ENCODE measurements around the gene MED13L. TPM values are rescaled to one million over a fixed set of nuclear protein-coding genes. Genes with fewer than 3 reads are reported as not detected.

MED13L gene
- total and polyA plus RNA-seq, 2 donors (not counting 1 experiment from before 2014, with no cell fraction given): 20.3 to 207 TPM

- H4K20me1 ChIP-seq (ENCODE audit: control insufficient read depth, insufficient read depth, low read length, poor library complexity, severe bottlenecking): peaks cover 14% of the 10 kb centered on the region
- no peak for DNase-seq
- H3K4me3 ChIP-seq (ENCODE audit: control extremely low read depth in 1 of 5, extremely low read depth in 1 of 5, insufficient read depth in 1 of 5, low read depth in 2 of 5, low read length in 4 of 5): no peak overlapping the region
- peaks cover 82% of the 10 kb centered on the region for H3K79me2 ChIP-seq (ENCODE audit: control insufficient read depth, insufficient read depth, low read length)
- H3K27ac ChIP-seq (ENCODE audit: low read length in 2 of 2): no peak overlapping the region
- Mint-ChIP-seq H3K4me3 (no peak overlapping the region), H3K4me1 (peaks cover 42% of the 10 kb centered on the region), H3K27me3 (no peaks in the 10 kb centered on the region), H3K9me3 (ENCODE audit: insufficient read depth) (no peaks in the 10 kb centered on the region), H3K27ac (no peak overlapping the region)
- intact Hi-C loops (cut with micrococcal nuclease): loop anchor here (5.0 kb wide), 1 partner anchor 35 kb away; no protein-coding TSS in a partner anchor
- no peak overlapping the region for H3K9ac ChIP-seq (ENCODE audit: low read length)
- no peak overlapping the region for H3K4me2 ChIP-seq (replicated peaks; ENCODE audit: low read depth, low read length, poor library complexity, severe bottlenecking)
- ChIA-PET POLR2A (no interaction called here), CTCF (interaction anchor here (1.3 kb wide), 1 partner anchor 10 kb away, joined by 4 read pairs; no protein-coding TSS in a partner anchor)
- no peaks in the 10 kb centered on the region for H3K36me3 ChIP-seq (replicated peaks in 1 of 2; ENCODE audit: control extremely low read depth in 1 of 2, control insufficient read depth in 1 of 2, extremely low read depth in 1 of 2, insufficient read depth in 2 of 2, low read length in 1 of 2)
- no peaks in the 10 kb centered on the region for H3K9me3 ChIP-seq (ENCODE audit: control extremely low read depth in 1 of 3, control insufficient read depth in 2 of 3, insufficient read depth in 1 of 3, low read length in 2 of 3)
- no peak overlapping the region for H2AFZ ChIP-seq (ENCODE audit: insufficient read depth, low read depth, low read length, poor library complexity, severe bottlenecking)
- H3K4me1 ChIP-seq (ENCODE audit: control insufficient read depth in 2 of 2, insufficient read depth in 2 of 2, low read length in 2 of 2): peaks cover 7% of the 10 kb centered on the region in 2 donors
- no peaks in the 10 kb centered on the region for H3K27me3 ChIP-seq (replicated peaks in 1 of 4; ENCODE audit: control extremely low read depth in 1 of 4, control insufficient read depth in 3 of 4, insufficient read depth in 4 of 4, low read length in 3 of 4)
- ATAC-seq (ENCODE audit: low read depth): no peak
- no peak for TF ChIP-seq EZH2 (IDR thresholded peaks at IDR 0.05; ENCODE audit: borderline replicate concordance, insufficient read depth, low read depth, low read length, poor library complexity, severe bottlenecking)
- TF ChIP-seq CTCF (IDR thresholded peaks at IDR 0.05): no peak
- no CpG with 5 or more reads among the region's 3 CpGs for WGBS (ENCODE audit: insufficient coverage)
Measured at GRCh38 chr12:116057356-116057755, 220.1 kb downstream of the MED13L start.

- Histone ChIP-seq H3K36me3 (replicated peaks in 1 of 2; ENCODE audit: control extremely low read depth in 1 of 2, control insufficient read depth in 1 of 2, extremely low read depth in 1 of 2, insufficient read depth in 2 of 2, low read length in 1 of 2) (no peaks in the 10 kb centered on the region), H3K9me3 (ENCODE audit: control extremely low read depth in 1 of 3, control insufficient read depth in 2 of 3, insufficient read depth in 1 of 3, low read length in 2 of 3) (no peaks in the 10 kb centered on the region), H3K27ac (ENCODE audit: low read length in 2 of 2) (no peak overlapping the region), H3K79me2 (ENCODE audit: control insufficient read depth, insufficient read depth, low read length) (peaks cover 82% of the 10 kb centered on the region), H3K27me3 (replicated peaks in 1 of 4; ENCODE audit: control extremely low read depth in 1 of 4, control insufficient read depth in 3 of 4, insufficient read depth in 4 of 4, low read length in 3 of 4) (no peaks in the 10 kb centered on the region), H2AFZ (ENCODE audit: insufficient read depth, low read depth, low read length, poor library complexity, severe bottlenecking) (no peak overlapping the region), H3K4me2 (replicated peaks; ENCODE audit: low read depth, low read length, poor library complexity, severe bottlenecking) (no peak overlapping the region), H3K4me1 (ENCODE audit: control insufficient read depth in 2 of 2, insufficient read depth in 2 of 2, low read length in 2 of 2) (peaks cover 7% of the 10 kb centered on the region in 2 donors), H3K9ac (ENCODE audit: low read length) (no peak overlapping the region), H3K4me3 (ENCODE audit: control extremely low read depth in 1 of 5, extremely low read depth in 1 of 5, insufficient read depth in 1 of 5, low read depth in 2 of 5, low read length in 4 of 5) (no peak overlapping the region), H4K20me1 (ENCODE audit: control insufficient read depth, insufficient read depth, low read length, poor library complexity, severe bottlenecking) (peaks cover 21% of the 10 kb centered on the region)
- intact Hi-C loops (cut with micrococcal nuclease): loop anchor here (5.0 kb wide), 1 partner anchor 36 kb away; no protein-coding TSS in a partner anchor
- Mint-ChIP-seq H3K27me3 (no peaks in the 10 kb centered on the region), H3K27ac (no peak overlapping the region), H3K4me1 (peaks cover 45% of the 10 kb centered on the region), H3K4me3 (no peak overlapping the region), H3K9me3 (ENCODE audit: insufficient read depth) (no peaks in the 10 kb centered on the region)
- ChIA-PET CTCF (interaction anchor here (0.6 to 1.4 kb wide), 5 partner anchors 12 to 653 kb away, joined by 3 to 7 read pairs (median 4); no protein-coding TSS in a partner anchor), POLR2A (interaction anchor here (0.7 kb wide), 1 partner anchor 29 kb away, joined by 3 read pairs; no protein-coding TSS in a partner anchor)
- ATAC-seq (ENCODE audit: low read depth) (no peak), DNase-seq (no peak)
- TF ChIP-seq CTCF (IDR thresholded peaks at IDR 0.05) (no peak), EZH2 (IDR thresholded peaks at IDR 0.05; ENCODE audit: borderline replicate concordance, insufficient read depth, low read depth, low read length, poor library complexity, severe bottlenecking) (no peak)
- WGBS (ENCODE audit: insufficient coverage): 85% methylated on average over 1 of the region's 3 CpGs
Measured at GRCh38 chr12:116055895-116056607, 221.4 kb downstream of the MED13L start.

Measured in B cell (primary cell).